Upper lobe of right lung (tissue), 1 donor: ENCODE data around the gene ALK. TPM values are rescaled to one million over a fixed set of nuclear protein-coding genes. Genes with fewer than 3 reads are reported as not detected.

Experiments used
- ATAC-seq: fragments of 200-7000 bp; cut with Tn5 transposase; one replicate; pipeline ENCODE4 v1.9.1; 2020; ENCODE audit warnings: mild to moderate bottlenecking, moderate library complexity
- DNase-seq: peaks from one replicate; pipeline ENCODE4 v3.0.0-alpha.2; 2020
- H3K27ac ChIP-seq: fragments of 200-600 bp; one replicate; pipeline ENCODE4 v1.8.0; 2022
- H3K27me3 ChIP-seq: fragments of 200-600 bp; one replicate; pipeline ENCODE4 v1.8.0; 2022; ENCODE audit warnings: mild to moderate bottlenecking
- H3K36me3 ChIP-seq: fragments of 200-600 bp; one replicate; pipeline ENCODE4 v1.8.0; 2022
- H3K4me1 ChIP-seq: fragments of 200-600 bp; one replicate; pipeline ENCODE4 v1.8.0; 2022
- H3K4me3 ChIP-seq: fragments of 200-600 bp; one replicate; pipeline ENCODE4 v1.8.0; 2022; ENCODE audit warnings: mild to moderate bottlenecking
- H3K9me3 ChIP-seq: fragments of 200-600 bp; one replicate; pipeline ENCODE4 v1.8.0; 2022
- CTCF ChIP-seq: fragments of 200-600 bp; IDR thresholded peaks from one replicate; pipeline ENCODE4 v1.8.0; 2022; ENCODE audit warnings: antibody characterized with exemption
- intact Hi-C: fragments of 100-400 bp; cut with DNase I; formaldehyde crosslinking; loops from one replicate; pipeline ENCODE4 v1.11.0; 2022
- total RNA-seq: library from RNA; stranded (reverse); fragmentation: NEBNext Ultra II Directional; extraction: Animal tissue kit (Norgen Biotek cat#: 25700); gene quantifications from one replicate; pipeline ENCODE4 v1.2.1, GENCODE V29; 2021
- donor health status: DM: no; HTN: yes; CAD: no; lungs with severe emphysema.

The ALK gene
- total RNA-seq, 1 donor from 2014 or later, result not detected

GRCh38 chr2:29349316-29350030 lies 571.9 kb downstream of the ALK start:
- ATAC-seq, result no peak
- intact Hi-C loops, result no loop called here
- DNase-seq, result no peak
- H3K27me3 ChIP-seq, result no peaks in the 10 kb centered on the region
- no peak overlapping the region for H3K27ac ChIP-seq
- no peaks in the 10 kb centered on the region for H3K4me1 ChIP-seq
- H3K9me3 ChIP-seq, result no peaks in the 10 kb centered on the region
- H3K4me3 ChIP-seq, result no peak overlapping the region
- TF ChIP-seq CTCF, result no peak
- H3K36me3 ChIP-seq, result no peaks in the 10 kb centered on the region

GRCh38 chr2:29347774-29348461 lies 573.5 kb downstream of the ALK start:
- ATAC-seq (no peak), DNase-seq (no peak)
- no peaks in the 10 kb centered on the region for H3K9me3 ChIP-seq
- TF ChIP-seq CTCF, result no peak
- no peaks in the 10 kb centered on the region for H3K27me3 ChIP-seq
- no peaks in the 10 kb centered on the region for H3K36me3 ChIP-seq
- H3K27ac ChIP-seq, result no peak overlapping the region
- no peak overlapping the region for H3K4me3 ChIP-seq
- intact Hi-C loops, result no loop called here
- no peaks in the 10 kb centered on the region for H3K4me1 ChIP-seq

- intact Hi-C loops, result no loop called here
- no peak for TF ChIP-seq CTCF
- DNase-seq, result no peak
- no peak for ATAC-seq
- H3K36me3 ChIP-seq, result no peaks in the 10 kb centered on the region
- H3K4me1 ChIP-seq, result no peaks in the 10 kb centered on the region
- no peak overlapping the region for H3K4me3 ChIP-seq
- no peaks in the 10 kb centered on the region for H3K9me3 ChIP-seq
- no peak overlapping the region for H3K27ac ChIP-seq
- no peaks in the 10 kb centered on the region for H3K27me3 ChIP-seq
These were observed 576.1 kb downstream of the ALK start for GRCh38 chr2:29345236-29345635.

- Histone ChIP-seq H3K27ac (no peak overlapping the region), H3K4me3 (no peak overlapping the region), H3K27me3 (no peaks in the 10 kb centered on the region), H3K9me3 (no peaks in the 10 kb centered on the region), H3K4me1 (no peaks in the 10 kb centered on the region), H3K36me3 (no peaks in the 10 kb centered on the region)
- intact Hi-C loops, result no loop called here
- no peak for TF ChIP-seq CTCF
- DNase-seq, result no peak
- no peak for ATAC-seq
These were observed 577.6 kb downstream of the ALK start for GRCh38 chr2:29343830-29344229.

- no peak overlapping the region for H3K4me3 ChIP-seq
- no peaks in the 10 kb centered on the region for H3K27me3 ChIP-seq
- H3K9me3 ChIP-seq, result no peaks in the 10 kb centered on the region
- ATAC-seq (no peak), DNase-seq (no peak)
- intact Hi-C loops, result no loop called here
- no peaks in the 10 kb centered on the region for H3K4me1 ChIP-seq
- H3K27ac ChIP-seq, result no peak overlapping the region
- no peaks in the 10 kb centered on the region for H3K36me3 ChIP-seq
- no peak for TF ChIP-seq CTCF
These were observed 584.8 kb downstream of the ALK start for GRCh38 chr2:29336341-29337241.
